Activated CD4-positive, alpha-beta T cell treated with anti-CD3 and anti-CD28 coated beads, Interleukin-2, amount 50 U/mL, for 1 hour (primary cell): ENCODE measurements around the gene ZNF24.

ENCODE experiments used
- DNase-seq: peaks from one replicate; pipeline ENCODE4 v3.0.0-alpha.2; 2020

Gene ZNF24

DNA sequence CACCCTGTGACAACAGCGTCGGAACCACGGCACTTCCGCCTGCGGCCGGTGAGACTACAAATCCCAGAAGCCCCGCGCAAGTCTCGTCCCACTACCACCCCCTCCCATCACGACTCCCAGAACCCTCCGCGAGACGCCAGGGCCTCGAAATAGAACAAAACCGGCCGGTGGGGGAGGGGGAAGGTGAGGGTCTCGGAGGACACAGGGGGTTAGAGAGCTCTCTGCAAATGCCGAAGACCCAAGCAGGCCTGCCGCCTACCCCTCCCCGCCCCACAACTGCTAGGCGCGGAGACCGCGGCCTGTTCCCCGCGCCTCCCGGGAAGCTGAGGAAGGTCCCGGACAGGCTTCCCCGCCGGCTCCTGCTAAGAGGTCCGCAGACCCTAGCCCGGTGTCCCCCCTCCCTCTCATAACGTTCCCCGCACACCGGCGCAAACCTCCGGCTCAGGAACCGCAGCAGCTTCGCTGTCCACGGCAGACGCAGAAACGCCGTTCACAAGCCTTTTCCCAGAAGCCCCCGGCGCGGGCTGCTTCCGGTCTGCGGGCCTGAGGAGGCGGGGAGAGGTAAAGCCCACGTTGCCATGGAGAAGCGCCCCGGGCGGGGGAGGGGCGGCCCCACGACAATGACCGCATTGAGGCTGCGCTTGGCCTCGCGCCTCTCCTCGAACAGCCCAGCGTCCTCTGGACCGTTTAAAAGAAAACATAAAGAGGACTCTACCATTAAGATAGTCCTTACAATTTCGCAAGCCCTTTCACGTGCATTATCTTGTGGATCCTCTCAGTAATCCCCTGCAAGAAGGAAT, at the start of gene ZNF24:
Gene ZNF24, minus strand, starts transcription at position 485 of the 800 bp plus-strand sequence. CDS start 3,770 bp downstream, outside the sequence.
- peak; percentile 88 for DNase-seq

DNA sequence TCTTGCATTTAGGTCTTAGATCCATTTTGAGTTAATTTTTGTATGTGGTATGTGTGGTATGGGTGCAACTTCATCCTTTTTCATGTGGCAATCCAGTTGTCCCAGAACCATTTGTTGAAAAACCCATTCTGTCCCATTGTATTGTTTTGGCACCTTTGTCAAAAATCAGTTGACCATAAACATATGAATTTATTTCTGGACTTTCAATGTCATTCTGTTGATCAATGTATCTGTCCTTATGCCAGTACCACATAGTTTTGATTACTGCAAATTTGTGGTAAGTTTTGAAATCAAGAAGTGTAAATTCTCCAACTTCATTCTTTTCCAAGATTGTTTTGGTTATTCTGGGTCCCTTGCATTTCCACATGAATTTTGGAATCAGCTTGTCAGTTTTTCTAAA, 49.5 kb upstream of the ZNF24 start:
- DNase-seq: no peak

DNA sequence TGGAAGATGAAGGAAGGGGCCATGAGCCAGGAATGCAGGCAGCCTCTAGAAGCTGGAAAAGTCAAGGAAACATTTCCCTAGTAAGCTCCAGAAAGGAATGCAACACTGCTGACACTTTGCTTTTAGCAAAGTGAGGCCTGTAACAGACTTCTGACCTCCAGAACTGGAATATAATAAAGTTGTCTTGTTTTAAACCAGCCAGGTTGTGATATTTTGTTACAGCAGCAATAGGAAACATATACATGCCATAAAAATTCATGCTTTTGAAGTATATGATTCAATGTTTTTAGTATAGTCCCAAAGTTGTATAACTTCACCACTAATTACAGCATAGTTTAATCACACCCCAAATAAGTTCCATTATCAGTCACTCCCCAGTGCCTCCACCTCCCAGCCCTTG, 48.2 kb upstream of the ZNF24 start:
- no peak for DNase-seq

DNA sequence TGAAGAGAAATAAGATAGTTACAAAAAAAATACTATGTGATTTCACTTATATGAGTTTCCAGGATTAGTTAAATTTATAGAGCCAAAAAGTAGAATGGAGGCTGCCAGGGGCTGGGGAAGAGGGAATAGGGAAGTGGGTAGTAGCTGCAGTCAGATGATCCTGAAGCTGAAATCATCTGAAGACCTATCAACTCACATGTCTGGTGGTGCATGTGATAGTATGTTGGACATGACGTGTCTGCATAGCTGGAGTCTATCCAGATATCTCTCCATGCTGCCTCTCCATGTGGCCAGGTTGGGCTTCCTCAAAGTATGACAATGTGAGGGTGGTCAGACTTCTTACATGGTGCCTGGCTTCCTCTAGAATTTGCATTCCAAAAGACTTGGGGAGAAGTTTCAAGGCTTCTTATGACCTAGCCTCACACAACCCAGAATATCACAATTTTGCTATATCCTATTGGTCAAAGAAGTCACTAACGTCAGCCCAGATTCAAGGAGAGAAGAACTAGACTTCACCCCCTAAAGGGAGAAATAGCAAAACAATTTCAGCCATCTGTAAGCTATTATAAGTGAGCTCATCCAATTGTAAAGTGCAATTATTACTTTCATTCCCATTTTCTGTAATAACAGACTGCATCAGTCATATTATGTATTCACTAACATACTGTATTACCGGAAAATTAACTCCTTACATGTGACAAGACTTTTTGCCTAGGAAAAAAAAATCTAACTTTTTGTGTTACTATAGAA, 46.9 kb upstream of the ZNF24 start:
- DNase-seq: no peak

DNA sequence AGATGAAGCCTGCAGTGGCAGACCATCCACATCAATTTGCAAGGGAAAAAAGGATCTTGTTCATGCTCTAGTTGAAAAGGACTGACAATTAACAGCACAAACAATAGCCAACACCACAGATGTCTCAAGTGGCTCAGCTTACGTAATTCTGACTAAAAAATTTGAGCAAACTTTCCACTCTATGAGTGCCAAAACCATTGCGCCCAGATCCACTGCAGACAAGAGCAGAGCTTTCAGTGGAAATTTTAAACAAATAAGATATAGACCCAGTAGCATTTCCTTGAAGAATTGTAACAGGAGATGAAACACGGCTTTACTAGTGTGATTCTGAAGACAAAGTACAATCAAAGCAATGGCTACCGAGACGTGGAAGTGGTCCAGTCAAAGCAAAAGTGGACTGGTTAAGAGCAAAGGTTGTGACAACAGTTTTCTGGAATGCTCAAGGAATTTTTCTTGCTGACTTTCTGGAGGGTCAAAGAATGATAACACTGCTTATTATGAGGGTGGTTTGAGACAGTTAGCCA, 44.9 kb upstream of the ZNF24 start:
- DNase-seq: no peak

DNA sequence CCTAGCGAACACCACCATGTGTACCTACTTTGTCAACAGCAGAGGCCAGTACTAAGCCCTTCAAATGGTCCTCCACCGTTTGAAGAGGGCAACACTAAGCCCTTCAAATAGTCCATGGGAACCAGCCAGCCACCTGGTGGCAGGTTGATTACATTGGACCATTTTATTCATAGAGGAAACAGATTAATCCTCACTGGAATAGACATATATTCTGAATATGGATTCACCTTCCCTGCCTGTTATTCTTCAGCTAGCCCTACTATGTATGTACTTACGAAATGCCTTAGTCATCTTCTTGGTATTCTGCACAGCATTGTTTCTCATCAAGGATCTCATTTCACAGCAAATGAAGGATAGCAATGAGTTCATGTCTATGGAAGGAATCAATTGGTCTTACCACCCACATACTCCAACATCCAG, 42.9 kb upstream of the ZNF24 start:
- DNase-seq: no peak

DNA sequence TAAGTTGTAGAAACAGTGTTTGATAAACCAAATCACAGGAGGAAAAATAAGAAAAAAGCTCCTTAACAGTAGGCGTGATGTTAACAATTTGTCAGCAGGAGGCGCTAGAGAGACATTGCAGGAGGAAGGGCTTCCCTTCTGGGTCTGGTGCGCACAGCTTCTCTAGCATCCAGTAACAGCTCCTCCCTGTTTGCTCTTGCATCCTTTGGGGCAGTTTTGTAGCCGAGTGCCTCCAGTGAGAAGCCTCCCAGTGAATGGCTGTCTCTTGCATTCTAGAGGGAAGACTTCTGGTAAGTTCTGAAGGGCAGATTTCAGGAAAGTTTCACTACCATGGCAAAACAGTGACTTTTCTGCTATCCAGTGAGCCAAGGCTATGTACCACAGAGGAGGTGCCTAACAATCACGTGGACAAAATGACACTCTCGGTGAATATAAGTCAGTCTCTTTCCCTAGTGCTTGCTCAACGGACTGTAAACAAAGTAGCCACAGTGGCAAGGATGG, 42.4 kb upstream of the ZNF24 start:
- DNase-seq: peak; percentile 47

DNA sequence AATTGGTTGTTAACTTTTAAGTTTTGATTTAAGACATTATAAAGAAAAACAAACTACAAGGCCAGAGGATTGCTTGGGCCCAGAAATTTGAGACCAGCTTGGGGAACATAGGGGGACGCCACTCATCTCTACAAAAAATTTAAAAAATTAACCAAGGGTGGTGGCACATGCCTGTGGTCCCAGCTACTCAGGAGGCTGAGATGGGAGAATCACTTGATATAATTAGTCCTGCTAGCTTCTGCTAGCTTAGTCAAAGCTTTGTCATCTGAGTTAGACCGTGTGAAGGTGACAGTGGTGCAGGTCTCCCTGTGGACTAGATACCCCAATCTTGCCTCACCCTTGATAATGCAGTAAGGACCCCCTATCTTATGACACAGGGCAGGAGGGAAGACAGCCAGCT, 38.9 kb upstream of the ZNF24 start:
- DNase-seq: no peak

DNA sequence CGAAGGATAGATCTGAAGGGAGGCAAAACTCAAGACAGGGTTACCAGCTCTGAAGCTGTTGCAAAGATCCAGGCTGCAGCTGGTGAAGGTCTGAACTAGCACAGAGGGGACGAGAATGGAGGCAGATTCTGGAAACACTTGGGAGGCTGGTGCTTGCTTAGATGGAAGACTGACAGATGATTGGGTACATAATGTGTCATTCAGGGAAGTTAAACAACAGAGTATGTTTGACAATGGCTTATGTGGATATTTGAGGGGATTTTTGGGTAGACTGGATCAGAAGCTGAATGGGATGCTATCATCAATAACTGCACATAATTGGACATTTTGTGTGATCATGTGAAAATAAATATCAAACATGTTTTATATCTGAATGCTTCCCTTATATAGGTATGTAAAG, 35.2 kb upstream of the ZNF24 start:
- DNase-seq: no peak

DNA sequence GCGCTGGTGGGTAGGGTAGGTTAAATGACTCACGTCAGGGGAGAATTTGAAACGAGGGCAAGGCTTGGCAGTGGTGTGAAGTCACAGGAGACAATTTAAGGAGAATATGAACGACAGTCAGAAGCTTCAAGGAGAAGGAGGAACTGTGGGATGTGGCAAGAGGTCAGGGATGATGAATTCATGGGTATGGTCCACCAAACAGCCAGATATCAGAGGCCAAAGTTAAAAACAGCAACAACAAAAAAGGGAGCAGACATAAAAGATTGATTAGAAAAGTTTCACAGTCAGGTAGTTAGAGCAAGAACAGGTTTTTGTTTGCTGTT, 34.3 kb upstream of the ZNF24 start:
- DNase-seq: no peak

DNA sequence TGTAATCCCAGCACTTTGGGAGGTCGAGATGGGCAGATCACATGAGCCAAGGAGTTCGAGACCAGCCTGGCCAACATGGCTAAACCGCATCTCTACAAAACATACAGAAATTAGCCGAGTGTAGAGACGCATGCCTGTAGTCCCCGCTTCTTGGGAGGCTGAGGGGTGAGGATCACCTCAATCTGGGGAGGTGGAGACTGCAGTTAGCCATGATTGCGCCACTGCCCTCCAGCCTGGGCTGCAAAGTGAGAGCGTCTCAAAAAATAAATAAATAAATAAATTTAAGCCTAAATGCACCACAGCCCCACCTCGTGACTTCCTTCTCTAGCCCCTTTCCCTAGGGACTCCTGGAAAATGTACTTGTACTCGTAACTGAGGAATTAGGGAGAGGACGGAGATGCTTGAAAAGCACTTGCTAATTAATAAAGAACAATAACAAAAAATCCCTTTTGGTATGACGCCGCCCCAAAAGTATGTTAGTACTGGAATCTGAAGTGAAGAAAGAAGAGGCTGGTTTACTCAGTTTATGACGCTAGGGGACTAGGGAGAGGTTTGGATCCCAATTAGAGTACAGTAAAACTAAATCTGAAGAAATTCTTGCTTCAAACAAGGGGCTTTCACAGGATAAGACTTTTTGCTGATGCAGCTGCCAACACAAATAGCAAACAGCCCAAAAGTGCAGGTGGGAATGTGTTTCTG, 33.8 kb upstream of the ZNF24 start:
- no peak for DNase-seq

DNA sequence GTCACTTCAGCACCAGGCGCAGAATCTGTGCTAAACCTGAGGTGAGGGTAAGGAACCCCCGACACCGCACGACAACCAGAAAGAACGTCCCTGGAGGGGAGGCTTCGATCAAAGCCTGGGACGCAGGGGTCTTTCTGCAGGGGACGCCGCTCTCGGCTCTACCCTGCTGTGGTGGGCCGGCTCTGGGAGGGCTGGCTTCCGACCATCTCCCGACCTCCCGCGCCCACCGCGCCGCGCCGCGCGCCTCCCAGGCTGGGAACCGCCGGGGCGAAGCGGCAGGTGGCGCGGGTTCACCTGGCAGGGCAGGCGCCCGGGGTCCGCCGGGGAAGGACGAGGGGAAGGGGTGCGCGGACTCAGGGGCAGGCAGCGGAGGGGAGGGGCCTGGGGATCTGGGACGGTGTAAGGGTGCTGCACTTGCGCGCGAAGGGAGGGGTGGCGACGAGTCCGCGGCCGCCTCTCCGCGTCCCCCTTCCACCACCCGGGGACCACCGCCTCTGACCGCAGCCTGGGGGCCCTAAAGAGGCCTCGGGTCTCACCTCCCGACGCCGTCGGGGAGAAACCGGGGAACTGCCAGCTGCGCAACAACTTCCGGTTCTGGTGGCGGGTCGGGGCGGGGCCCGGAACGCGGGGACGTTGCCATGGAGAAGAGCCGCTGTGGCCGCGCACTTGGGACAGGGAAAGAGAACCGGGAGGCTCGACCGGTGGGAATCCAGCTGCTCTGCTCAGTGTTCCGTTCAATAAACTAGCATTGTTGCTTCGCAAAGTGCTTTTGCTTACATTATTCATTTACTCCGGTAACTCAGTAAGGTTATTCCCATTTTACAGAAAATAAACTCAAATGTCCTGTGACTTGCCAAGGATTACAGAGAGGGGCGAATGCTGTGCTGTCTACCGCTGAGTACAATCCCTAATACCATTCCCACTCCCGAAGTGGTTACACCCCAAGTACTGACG, 32.8 kb upstream of the ZNF24 start, which contains the start of gene ZNF396:
Gene ZNF396, minus strand, starts transcription at position 596 of the 954 bp plus-strand sequence. CDS start 3,045 bp downstream, outside the sequence.
- peak; percentile 58 for DNase-seq

DNA sequence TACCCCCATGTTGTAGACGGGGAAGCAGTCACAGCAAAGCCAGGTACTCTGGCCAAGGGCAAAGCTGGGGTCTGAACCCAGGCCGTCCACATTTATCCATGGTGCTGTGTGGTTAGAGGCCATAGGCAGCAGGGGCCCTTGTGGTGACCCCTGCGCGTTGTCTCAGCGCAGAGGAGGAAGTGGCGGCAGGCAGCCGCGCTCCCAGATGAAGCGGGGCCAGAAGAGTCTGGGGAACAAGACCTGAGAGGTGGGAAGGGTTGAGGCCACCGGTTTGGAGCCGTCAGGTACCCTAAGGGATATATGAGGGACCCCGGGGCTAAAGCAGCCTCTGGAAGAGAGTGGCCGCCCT, 32.1 kb upstream of the ZNF24 start:
- peak; percentile 6 for DNase-seq

DNA sequence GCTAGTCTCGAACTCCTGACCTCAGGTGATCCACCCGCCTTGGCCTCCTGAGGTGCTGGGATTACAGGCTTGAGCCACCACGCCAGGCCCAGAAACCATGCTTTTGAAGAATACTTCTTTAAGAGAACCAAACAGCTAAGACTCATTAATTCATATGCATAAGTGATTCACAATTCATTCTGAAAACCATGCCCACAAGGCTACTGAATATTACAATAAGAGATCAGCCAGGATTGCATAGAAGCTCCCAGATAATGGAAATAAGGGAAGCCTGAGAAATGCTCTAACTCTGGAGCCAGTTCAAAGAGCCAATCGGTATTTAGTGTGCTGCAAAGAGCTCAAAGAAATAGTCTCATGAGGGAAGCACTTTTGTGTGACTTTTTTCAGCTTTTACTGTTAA, 30.5 kb upstream of the ZNF24 start:
- DNase-seq: no peak

DNA sequence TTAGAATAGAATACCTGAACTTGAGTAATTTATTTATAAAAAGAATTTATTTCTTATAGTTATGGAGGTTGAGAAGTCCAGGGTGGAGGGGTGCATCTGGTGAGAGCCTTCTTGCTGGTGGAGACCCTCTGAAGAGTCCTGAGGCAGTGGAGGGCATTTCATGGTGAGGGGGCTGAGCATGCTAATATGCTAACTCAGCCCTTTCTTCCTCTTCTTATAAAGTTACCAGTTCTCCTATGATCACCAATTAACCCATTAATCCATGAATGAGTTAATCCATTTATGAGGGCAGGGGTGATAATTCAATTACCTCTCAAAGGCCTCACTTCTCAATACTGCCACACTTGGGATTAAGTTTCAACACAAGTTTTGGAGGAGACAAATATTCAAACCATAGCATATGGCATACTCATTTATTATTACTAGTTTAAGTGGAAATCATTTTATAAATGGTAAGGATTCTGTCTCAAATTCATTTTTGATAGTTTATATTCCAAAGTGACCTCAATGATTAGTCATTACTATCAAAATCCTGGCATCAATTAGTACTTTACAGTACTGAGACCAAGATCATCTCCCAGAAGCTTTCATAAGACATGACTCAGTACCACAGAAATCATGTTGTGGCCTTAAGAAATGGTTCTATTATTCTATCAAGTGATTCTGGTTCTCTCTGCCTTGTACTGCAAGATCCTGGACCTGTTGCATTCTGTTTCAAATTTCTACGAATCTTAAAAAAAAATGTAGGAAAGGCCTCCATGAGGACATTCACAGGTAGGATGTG, 27.4 kb upstream of the ZNF24 start:
- no peak for DNase-seq

DNA sequence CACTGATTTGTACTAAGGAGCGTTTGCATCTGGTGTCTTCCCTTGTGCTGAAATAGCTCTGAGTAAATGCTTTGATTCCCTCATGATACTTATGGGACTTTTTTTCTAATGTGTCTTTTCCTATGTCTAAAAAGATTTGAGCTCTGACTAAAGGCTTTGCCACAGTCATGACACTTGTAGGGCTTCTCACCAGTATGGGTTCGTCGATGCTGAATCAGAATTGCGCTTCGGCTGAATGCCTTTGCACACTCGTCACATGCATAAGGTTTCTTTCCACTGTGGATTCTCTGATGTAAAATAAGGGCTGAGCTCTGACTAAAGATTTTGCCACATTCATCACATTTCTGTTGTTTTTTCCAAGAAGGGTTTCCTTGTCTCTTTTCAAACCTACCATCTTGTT, 24.9 kb upstream of the ZNF24 start:
- DNase-seq: no peak

DNA sequence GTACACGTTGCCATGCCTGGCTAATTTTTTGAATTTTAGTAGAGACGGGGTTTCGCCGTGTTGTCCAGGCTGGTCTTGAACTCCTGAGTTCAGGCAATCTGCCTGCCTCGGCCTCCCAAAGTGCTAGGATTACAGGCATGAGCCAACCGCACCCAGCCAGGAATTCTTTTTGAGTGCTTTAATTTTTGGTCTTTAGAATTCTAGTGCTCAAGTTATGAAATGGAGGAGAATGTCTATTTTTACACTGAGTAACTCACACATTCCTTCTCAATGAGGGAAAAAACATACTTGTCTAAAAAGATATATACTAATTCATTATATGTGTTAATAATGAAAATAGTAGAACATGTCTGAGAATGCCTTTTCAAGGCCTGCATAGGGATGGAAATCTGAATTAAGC, 24.4 kb upstream of the ZNF24 start:
- no peak for DNase-seq

DNA sequence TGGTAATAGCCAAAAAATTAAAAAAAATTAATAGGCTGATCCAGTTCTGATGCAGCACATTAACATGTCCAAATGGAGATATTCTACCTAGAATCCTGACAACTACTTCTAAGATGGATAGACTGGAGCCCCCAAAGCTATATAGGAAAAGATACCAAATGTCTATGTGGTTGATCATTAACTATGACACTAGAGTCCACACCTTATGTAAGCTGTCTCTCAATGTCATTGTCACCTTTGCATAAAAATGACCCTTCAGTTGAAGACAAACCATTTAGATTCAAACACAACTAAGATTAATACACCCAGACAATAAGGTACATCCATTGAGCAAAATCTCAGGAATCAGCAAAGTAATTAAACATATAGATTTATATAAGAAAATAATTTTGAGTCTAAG, 18.3 kb upstream of the ZNF24 start:
- no peak for DNase-seq

DNA sequence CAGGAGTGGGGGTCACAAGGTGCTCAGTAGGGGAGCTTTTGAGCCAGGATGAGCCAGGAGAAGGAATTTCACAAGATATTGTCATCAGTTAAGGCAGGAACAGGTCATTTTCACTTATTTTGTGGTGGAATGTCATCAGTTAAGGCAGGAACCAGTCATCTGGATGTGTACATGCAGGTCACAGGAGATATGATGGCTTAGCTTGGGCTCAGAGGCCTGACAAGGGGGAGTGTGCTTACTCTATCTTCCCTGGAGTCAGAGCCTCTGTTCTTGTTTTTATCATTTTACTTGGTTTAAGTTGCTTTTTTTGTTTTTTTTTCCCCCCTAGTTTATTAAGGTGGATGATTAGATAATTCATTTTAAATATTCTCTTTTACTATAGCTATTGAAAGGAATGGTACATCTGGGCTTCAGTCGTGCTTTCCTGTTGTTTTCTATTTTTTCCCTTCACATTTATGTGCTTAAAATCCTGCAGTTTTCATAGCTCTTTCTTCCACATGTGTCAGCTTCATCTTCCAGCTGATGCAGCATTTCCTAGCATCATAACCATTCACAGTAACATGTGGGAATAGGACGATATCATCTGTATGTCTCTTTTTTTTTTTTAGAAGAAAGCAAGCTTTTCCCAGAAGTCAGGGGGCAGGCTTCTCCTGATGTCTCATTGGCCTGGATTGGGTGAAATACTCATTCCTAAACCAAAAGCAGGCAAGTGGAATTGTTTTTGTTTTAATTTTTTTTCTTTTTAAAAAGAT, 17.5 kb upstream of the ZNF24 start:
- DNase-seq: no peak

DNA sequence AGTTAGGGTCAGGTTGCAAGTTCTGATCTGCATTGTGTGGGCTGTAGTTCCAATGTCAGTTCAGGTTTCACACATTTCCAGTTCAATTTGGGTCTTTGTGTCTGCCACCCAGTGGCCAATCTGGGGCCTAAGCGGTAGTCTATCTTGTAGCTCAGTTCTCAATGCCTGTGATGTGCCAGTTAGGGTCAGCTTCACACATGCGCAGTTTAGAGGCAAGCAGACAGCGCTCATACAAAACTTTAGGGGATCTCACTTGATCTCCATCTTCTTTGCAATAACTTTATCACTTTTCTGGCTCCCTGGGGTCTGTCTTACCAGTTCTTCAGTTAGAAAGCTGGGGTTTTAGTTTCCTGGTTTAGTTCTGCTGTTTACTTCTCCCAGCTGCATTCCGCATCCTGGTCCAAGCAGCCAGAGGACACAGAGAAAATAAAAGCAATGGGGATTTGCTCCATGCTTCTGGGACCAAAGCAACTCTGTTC, 11.0 kb upstream of the ZNF24 start:
- DNase-seq: peak; percentile 54
